SK-N-SH (cell line): ENCODE data around the gene TTC39B. TPM values are rescaled to one million over a fixed set of nuclear protein-coding genes. Genes with fewer than 3 reads are reported as not detected.

Source experiments
- CTCF ChIA-PET: fragments of 300-600, 350-600 bp; formaldehyde crosslinking; extraction: SDS; loops from one replicate; lab custom pipeline; 2021; lab: Yijun Ruan, JAX
- POLR2A ChIA-PET: fragments of 350-600 bp; sonication (Branson Sonifier 250); formaldehyde crosslinking; extraction: SDS; loops from one replicate; lab custom pipeline; 2020; ENCODE audit warnings: antibody characterized with exemption, inconsistent platforms; lab: Yijun Ruan, JAX
- DNase-seq: peaks from one replicate; pipeline ENCODE4 v3.0.0; 2012
- H2AFZ ChIP-seq: fragments of 200-600 bp; sonication (generic); 2 replicates; pipeline ENCODE4 v1.8.1; 2016; ENCODE audit warnings: antibody characterized with exemption, mild to moderate bottlenecking, low read depth
- H3F3A ChIP-seq: fragments of 200-600 bp; sonication (generic); replicated peaks from 2 replicates; pipeline ENCODE3; 2016; ENCODE audit warnings: antibody characterized with exemption, mild to moderate bottlenecking; ENCODE audit not compliant: insufficient read depth
- H3K27ac ChIP-seq, 2 experiments: fragments of 200-500 bp in 1 of 2; fragments of 200-600 bp in 1 of 2; sonication (Bioruptor generic) in 1 of 2; sonication (generic), shearing (Covaris generic) in 1 of 2; 2 replicates each; pipeline versions ENCODE4 v1.5.1 to v1.6.1; 2014 to 2016; ENCODE audit warnings: low read depth in 2 of 2, inconsistent platforms in 1 of 2, low read length in 1 of 2, mild to moderate bottlenecking in 1 of 2, mixed read lengths in 1 of 2
- H3K27me3 ChIP-seq: fragments of 200-600 bp; sonication (generic), shearing (Covaris generic); 2 replicates; pipeline ENCODE4 v1.6.1; 2016; ENCODE audit warnings: mixed run types; ENCODE audit not compliant: insufficient read depth
- H3K36me3 ChIP-seq, 2 experiments: fragments of 200-500 bp in 1 of 2; fragments of 200-600 bp in 1 of 2; sonication (Bioruptor generic) in 1 of 2; sonication (generic) in 1 of 2; replicated peaks in 1 of 2; 2 replicates each; pipeline versions ENCODE3 to v1.5.1; 2014 to 2016; ENCODE audit warnings: low read length in 1 of 2, mild to moderate bottlenecking in 1 of 2; ENCODE audit not compliant: insufficient read depth in 2 of 2, control insufficient read depth in 1 of 2
- H3K4me1 ChIP-seq, 2 experiments: fragments of 200-500 bp in 1 of 2; fragments of 200-600 bp in 1 of 2; sonication (Bioruptor generic) in 1 of 2; sonication (generic), shearing (Covaris generic) in 1 of 2; 2 replicates each; pipeline versions ENCODE4 v1.5.1 to v1.6.1; 2014 to 2016; ENCODE audit warnings: low read depth in 1 of 2, low read length in 1 of 2, mixed run types in 1 of 2; ENCODE audit not compliant: insufficient read depth in 2 of 2, control insufficient read depth in 1 of 2
- H3K4me2 ChIP-seq: fragments of 200-600 bp; sonication (generic), shearing (Covaris generic); 2 replicates; pipeline ENCODE4 v1.6.1; 2017; ENCODE audit warnings: mixed run types
- H3K4me3 ChIP-seq, 2 experiments: fragments of 200-500 bp in 1 of 2; fragments of 200-600 bp in 1 of 2; sonication (Bioruptor generic) in 1 of 2; sonication (generic), shearing (Covaris generic) in 1 of 2; 2 replicates each; pipeline versions ENCODE4 v1.5.1 to v1.8.1; 2014 to 2016; ENCODE audit warnings: low read depth in 2 of 2, inconsistent platforms in 1 of 2, low read length in 1 of 2, mild to moderate bottlenecking in 1 of 2, mixed read lengths in 1 of 2, moderate library complexity in 1 of 2
- H3K79me2 ChIP-seq: fragments of 200-600 bp; sonication (generic); 2 replicates; pipeline ENCODE4 v1.8.1; 2017; ENCODE audit warnings: mild to moderate bottlenecking; ENCODE audit not compliant: insufficient read depth
- H3K9ac ChIP-seq: fragments of 200-600 bp; sonication (generic); 2 replicates; pipeline ENCODE4 v1.6.1; 2017; ENCODE audit warnings: mixed run types
- H3K9me2 ChIP-seq: fragments of 200-600 bp; sonication (generic); 2 replicates; pipeline ENCODE4 v1.6.1; 2017; ENCODE audit warnings: mixed run types
- H3K9me3 ChIP-seq: fragments of 200-600 bp; sonication (generic); 2 replicates; pipeline ENCODE4 v1.6.1; 2017; ENCODE audit warnings: mixed run types, mild to moderate bottlenecking, moderate library complexity
- H4K20me1 ChIP-seq: fragments of 200-600 bp; sonication (generic); 2 replicates; pipeline ENCODE4 v1.6.1; 2017; ENCODE audit warnings: mild to moderate bottlenecking, mixed run types; ENCODE audit not compliant: insufficient read depth
- CHD2 ChIP-seq: fragments of 150-350 bp; IDR thresholded peaks from 2 replicates; pipeline ENCODE4 v1.6.1; 2018; ENCODE audit warnings: low read length; ENCODE audit not compliant: partially characterized antibody
- ELF1 ChIP-seq: IDR thresholded peaks from 2 replicates; pipeline ENCODE4 v1.4.0; 2012
- FOXJ3 ChIP-seq: sonication (generic); formaldehyde crosslinking; IDR thresholded peaks from 2 replicates; pipeline ENCODE4 v1.5.1; 2020; ENCODE audit warnings: mild to moderate bottlenecking, missing genetic modification reagents
- GATA2 ChIP-seq: sonication (generic); formaldehyde crosslinking; IDR thresholded peaks from 2 replicates; pipeline ENCODE4 v1.5.0; 2020; ENCODE audit warnings: mild to moderate bottlenecking, missing genetic modification reagents
- JUND ChIP-seq: IDR thresholded peaks from 2 replicates; pipeline ENCODE4 v1.4.0; 2012
- MEF2A ChIP-seq: IDR thresholded peaks from 2 replicates; pipeline ENCODE4 v1.4.0; 2012; ENCODE audit warnings: low read depth, borderline replicate concordance
- RFX5 ChIP-seq: IDR thresholded peaks from 2 replicates; pipeline ENCODE4 v1.6.1; 2012; ENCODE audit warnings: mild to moderate bottlenecking, improper control_type of control experiment, low read length
- RXRA ChIP-seq: IDR thresholded peaks from 2 replicates; pipeline ENCODE4 v1.4.0; 2012; ENCODE audit warnings: low read depth, mild to moderate bottlenecking, borderline replicate concordance
- TEAD4 ChIP-seq: IDR thresholded peaks from 2 replicates; pipeline ENCODE4 v1.4.0; 2012; ENCODE audit warnings: mild to moderate bottlenecking, borderline replicate concordance; ENCODE audit not compliant: insufficient read depth
- YY1 ChIP-seq: IDR thresholded peaks from 2 replicates; pipeline ENCODE4 v1.4.0; 2012; ENCODE audit warnings: low read depth, mild to moderate bottlenecking
- WGBS: methylation state at CpG from one replicate; pipeline ENCODE4 v1.1.6; 2017; ENCODE audit warnings: low lambda C conversion rate; 5-methylcytosine and 5-hydroxymethylcytosine counted together
- polyA plus RNA-seq, 3 experiments: library from polyadenylated mRNA; depleted of rRNA; stranded (reverse); fragments of >200 nt; gene quantifications; 2 replicates each; pipeline ENCODE4 v1.2.3, GENCODE V29; 2012
- TF ChIP-seq, protein P1 (sequence below): fragments of 150-350 bp; IDR thresholded peaks from 2 replicates; pipeline ENCODE4 v1.6.1; 2016; ENCODE audit warnings: mild to moderate bottlenecking, low read depth, low read length
- TF ChIP-seq, protein P2 (sequence below): IDR thresholded peaks from 2 replicates; pipeline ENCODE4 v1.4.0; 2012; ENCODE audit warnings: low read depth, borderline replicate concordance
- TF ChIP-seq, protein P3 (sequence below): IDR thresholded peaks from 2 replicates; pipeline ENCODE4 v1.6.1; 2012; ENCODE audit warnings: mild to moderate bottlenecking, low read depth, low read length, moderate library complexity
- TF ChIP-seq, protein P4 (sequence below): IDR thresholded peaks from 2 replicates; pipeline ENCODE4 v1.4.0; 2012; ENCODE audit warnings: low read depth, borderline replicate concordance

TTC39B gene
- polyA plus RNA-seq, 1 of the 3 experiments (the other 2 are of a cell fraction): 0.54 TPM

DNA sequence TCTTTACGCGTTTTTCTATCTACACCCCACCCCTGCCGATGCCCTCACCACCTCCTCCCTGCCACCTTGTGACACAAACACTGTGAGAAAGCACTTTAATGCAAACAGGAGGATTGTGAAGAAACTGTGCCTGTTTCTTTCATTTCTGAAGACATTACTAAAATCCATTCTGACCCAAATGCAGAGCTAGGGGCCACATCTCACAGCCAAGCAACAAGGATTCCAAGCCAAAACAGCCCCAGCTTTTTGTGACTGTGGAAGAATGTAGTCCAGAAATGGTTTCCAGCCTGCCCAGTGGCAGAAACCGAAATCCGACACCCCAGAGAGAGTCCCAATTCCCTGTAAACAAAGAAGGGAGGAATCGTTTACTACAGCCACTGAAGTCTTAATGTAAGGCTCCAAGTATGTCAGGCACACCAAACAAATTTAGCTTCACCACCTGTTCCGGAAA, 190.9 kb downstream of the TTC39B start:
- POLR2A ChIA-PET: no interaction called here
- 67% methylated on average over 7 of the region's 7 CpGs for WGBS
- Histone ChIP-seq H3F3A (no peaks in the 10 kb centered on the region), H3K79me2 (no peaks in the 10 kb centered on the region), H3K9ac (no peak overlapping the region), H4K20me1 (no peaks in the 10 kb centered on the region), H3K27me3 (no peaks in the 10 kb centered on the region), H3K4me2 (no peak overlapping the region), H3K9me2 (no peaks in the 10 kb centered on the region), H3K36me3 (no peaks in the 10 kb centered on the region), H2AFZ (no peak overlapping the region), H3K4me3 (no peak overlapping the region), H3K9me3 (no peaks in the 10 kb centered on the region), H3K27ac (no peak overlapping the region), H3K4me1 (no peaks in the 10 kb centered on the region)
- CTCF ChIA-PET: interaction anchor here (3.4 kb wide), 1 partner anchor 11 kb away, joined by 13 read pairs; no protein-coding TSS in a partner anchor
- no peak for TF ChIP-seq RFX5
- TF ChIP-seq FOXJ3: no peak
- no peak for TF ChIP-seq ELF1
- no peak for TF ChIP-seq GATA2 (CRISPR knock-in tag)
- TF ChIP-seq, protein P1, sequence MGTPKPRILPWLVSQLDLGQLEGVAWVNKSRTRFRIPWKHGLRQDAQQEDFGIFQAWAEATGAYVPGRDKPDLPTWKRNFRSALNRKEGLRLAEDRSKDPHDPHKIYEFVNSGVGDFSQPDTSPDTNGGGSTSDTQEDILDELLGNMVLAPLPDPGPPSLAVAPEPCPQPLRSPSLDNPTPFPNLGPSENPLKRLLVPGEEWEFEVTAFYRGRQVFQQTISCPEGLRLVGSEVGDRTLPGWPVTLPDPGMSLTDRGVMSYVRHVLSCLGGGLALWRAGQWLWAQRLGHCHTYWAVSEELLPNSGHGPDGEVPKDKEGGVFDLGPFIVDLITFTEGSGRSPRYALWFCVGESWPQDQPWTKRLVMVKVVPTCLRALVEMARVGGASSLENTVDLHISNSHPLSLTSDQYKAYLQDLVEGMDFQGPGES: no peak
- no peak for TF ChIP-seq JUND
- no peak for TF ChIP-seq YY1
- TF ChIP-seq, protein P2, sequence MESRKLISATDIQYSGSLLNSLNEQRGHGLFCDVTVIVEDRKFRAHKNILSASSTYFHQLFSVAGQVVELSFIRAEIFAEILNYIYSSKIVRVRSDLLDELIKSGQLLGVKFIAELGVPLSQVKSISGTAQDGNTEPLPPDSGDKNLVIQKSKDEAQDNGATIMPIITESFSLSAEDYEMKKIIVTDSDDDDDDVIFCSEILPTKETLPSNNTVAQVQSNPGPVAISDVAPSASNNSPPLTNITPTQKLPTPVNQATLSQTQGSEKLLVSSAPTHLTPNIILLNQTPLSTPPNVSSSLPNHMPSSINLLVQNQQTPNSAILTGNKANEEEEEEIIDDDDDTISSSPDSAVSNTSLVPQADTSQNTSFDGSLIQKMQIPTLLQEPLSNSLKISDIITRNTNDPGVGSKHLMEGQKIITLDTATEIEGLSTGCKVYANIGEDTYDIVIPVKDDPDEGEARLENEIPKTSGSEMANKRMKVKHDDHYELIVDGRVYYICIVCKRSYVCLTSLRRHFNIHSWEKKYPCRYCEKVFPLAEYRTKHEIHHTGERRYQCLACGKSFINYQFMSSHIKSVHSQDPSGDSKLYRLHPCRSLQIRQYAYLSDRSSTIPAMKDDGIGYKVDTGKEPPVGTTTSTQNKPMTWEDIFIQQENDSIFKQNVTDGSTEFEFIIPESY: no peak
- TF ChIP-seq CHD2: no peak
- TF ChIP-seq RXRA: no peak
- TF ChIP-seq, protein P3, sequence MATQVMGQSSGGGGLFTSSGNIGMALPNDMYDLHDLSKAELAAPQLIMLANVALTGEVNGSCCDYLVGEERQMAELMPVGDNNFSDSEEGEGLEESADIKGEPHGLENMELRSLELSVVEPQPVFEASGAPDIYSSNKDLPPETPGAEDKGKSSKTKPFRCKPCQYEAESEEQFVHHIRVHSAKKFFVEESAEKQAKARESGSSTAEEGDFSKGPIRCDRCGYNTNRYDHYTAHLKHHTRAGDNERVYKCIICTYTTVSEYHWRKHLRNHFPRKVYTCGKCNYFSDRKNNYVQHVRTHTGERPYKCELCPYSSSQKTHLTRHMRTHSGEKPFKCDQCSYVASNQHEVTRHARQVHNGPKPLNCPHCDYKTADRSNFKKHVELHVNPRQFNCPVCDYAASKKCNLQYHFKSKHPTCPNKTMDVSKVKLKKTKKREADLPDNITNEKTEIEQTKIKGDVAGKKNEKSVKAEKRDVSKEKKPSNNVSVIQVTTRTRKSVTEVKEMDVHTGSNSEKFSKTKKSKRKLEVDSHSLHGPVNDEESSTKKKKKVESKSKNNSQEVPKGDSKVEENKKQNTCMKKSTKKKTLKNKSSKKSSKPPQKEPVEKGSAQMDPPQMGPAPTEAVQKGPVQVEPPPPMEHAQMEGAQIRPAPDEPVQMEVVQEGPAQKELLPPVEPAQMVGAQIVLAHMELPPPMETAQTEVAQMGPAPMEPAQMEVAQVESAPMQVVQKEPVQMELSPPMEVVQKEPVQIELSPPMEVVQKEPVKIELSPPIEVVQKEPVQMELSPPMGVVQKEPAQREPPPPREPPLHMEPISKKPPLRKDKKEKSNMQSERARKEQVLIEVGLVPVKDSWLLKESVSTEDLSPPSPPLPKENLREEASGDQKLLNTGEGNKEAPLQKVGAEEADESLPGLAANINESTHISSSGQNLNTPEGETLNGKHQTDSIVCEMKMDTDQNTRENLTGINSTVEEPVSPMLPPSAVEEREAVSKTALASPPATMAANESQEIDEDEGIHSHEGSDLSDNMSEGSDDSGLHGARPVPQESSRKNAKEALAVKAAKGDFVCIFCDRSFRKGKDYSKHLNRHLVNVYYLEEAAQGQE: no peak
- TF ChIP-seq, protein P4, sequence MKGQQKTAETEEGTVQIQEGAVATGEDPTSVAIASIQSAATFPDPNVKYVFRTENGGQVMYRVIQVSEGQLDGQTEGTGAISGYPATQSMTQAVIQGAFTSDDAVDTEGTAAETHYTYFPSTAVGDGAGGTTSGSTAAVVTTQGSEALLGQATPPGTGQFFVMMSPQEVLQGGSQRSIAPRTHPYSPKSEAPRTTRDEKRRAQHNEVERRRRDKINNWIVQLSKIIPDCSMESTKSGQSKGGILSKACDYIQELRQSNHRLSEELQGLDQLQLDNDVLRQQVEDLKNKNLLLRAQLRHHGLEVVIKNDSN: no peak
- TF ChIP-seq MEF2A: no peak
- no peak for TF ChIP-seq TEAD4
- DNase-seq: no peak
